Testis (tissue), 2 donors: ENCODE results near the gene FCHO2.

Source experiments
- POLR2A ChIP-seq: fragments of 450-650 bp; IDR thresholded peaks from one replicate; pipeline ENCODE4 v1.6.1; 2017; ENCODE audit warnings: antibody characterized with exemption, mild to moderate bottlenecking, moderate library complexity
- TF ChIP-seq, protein P1 (sequence below), 3 experiments: fragments of 450-650 bp in 2 of 3; fragments of 200-600 bp in 1 of 3; sonication (generic) in 1 of 3; IDR thresholded peaks; one replicate each; pipeline ENCODE4 v1.5.1; 2016 to 2019; ENCODE audit warnings: antibody characterized with exemption in 3 of 3, mild to moderate bottlenecking in 2 of 3, moderate library complexity in 1 of 3

GRCh38 chr5:73135021-73135420 is 179.2 kb downstream of the FCHO2 start:
- TF ChIP-seq, protein P1, sequence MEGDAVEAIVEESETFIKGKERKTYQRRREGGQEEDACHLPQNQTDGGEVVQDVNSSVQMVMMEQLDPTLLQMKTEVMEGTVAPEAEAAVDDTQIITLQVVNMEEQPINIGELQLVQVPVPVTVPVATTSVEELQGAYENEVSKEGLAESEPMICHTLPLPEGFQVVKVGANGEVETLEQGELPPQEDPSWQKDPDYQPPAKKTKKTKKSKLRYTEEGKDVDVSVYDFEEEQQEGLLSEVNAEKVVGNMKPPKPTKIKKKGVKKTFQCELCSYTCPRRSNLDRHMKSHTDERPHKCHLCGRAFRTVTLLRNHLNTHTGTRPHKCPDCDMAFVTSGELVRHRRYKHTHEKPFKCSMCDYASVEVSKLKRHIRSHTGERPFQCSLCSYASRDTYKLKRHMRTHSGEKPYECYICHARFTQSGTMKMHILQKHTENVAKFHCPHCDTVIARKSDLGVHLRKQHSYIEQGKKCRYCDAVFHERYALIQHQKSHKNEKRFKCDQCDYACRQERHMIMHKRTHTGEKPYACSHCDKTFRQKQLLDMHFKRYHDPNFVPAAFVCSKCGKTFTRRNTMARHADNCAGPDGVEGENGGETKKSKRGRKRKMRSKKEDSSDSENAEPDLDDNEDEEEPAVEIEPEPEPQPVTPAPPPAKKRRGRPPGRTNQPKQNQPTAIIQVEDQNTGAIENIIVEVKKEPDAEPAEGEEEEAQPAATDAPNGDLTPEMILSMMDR (IDR thresholded peaks at IDR 0.05): no peak
- TF ChIP-seq POLR2A: no peak
